ENCODE data around the gene DCUN1D4.
A peak's percentile ranks its signal among the peaks of the same experiment; 100 is the strongest.

DCUN1D4 gene

DNA sequence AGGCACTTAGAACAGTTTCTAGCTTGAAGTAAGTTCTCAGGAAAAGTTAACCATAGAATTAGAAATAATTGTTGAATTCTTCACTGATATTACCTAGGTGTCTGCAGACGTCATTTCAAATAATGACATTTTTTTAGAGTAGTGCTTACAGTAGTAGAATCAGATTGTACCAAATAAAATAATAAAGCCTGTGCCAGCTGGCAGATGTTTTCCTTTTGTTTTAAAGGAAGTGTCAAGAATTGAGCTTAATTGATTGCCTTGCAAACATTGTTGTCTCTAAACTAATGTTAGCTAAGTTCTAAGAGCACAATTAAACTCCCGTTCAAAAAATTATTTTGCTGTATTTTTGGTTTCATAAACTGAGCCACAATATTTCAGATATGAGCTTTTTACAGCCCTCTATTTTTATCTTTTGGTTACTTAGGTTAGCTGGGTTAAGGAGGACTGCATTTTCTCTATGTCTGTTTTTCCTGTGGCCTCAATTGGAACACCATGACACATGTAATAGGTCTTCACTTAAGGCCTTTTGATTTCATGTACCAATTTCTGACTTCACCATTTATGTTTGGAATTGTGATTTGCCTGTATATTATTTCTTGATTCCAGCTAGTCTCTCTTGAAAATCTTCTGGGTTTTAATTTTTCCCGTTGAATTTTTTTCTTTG is 64.2 kb downstream of the DCUN1D4 start:
- no peaks in the 10 kb centered on the region for H3K27me3 ChIP-seq (ENCODE audit: control insufficient read depth, low read length)
- H3K9me2 ChIP-seq (replicated peaks; ENCODE audit: control insufficient read depth, low read length), result no peaks in the 10 kb centered on the region
- TF ChIP-seq EZH2phosphoT487 (IDR thresholded peaks at IDR 0.05; ENCODE audit: borderline replicate concordance, low read length) (no peak), CTCF (IDR thresholded peaks at IDR 0.05; ENCODE audit: low read depth, low read length, poor library complexity, severe bottlenecking) (no peak)
- no peaks in the 10 kb centered on the region for H3F3A ChIP-seq (ENCODE audit: control insufficient read depth, insufficient read depth)
- H3K4me1 ChIP-seq (ENCODE audit: control insufficient read depth, low read length), result peaks cover 19% of the 10 kb centered on the region
- H3K4me3 ChIP-seq (ENCODE audit: low read length), result no peak overlapping the region
- H4K20me1 ChIP-seq (ENCODE audit: control insufficient read depth, insufficient read depth, low read depth, low read length), result no peaks in the 10 kb centered on the region
- H3K27ac ChIP-seq (ENCODE audit: low read depth, low read length), result no peak overlapping the region
- peaks cover 53% of the 10 kb centered on the region for H3K36me3 ChIP-seq (ENCODE audit: control insufficient read depth, low read length)
- H3K79me2 ChIP-seq (ENCODE audit: control insufficient read depth, low read length), result no peaks in the 10 kb centered on the region
- H3K9me3 ChIP-seq (ENCODE audit: control insufficient read depth, insufficient read depth, low read length), result no peaks in the 10 kb centered on the region
- H3K4me2 ChIP-seq (ENCODE audit: low read length), result peak overlapping the region; percentile 53; the same call in 1 of the 2 replicates

- H3K79me2 ChIP-seq (ENCODE audit: control insufficient read depth, low read length), result no peaks in the 10 kb centered on the region
- H3K27ac ChIP-seq (ENCODE audit: low read depth, low read length), result no peak overlapping the region
- peaks cover 68% of the 10 kb centered on the region for H3K36me3 ChIP-seq (ENCODE audit: control insufficient read depth, low read length)
Measured at GRCh38 chr4:51909236-51909703, 66.3 kb downstream of the DCUN1D4 start.

DNA sequence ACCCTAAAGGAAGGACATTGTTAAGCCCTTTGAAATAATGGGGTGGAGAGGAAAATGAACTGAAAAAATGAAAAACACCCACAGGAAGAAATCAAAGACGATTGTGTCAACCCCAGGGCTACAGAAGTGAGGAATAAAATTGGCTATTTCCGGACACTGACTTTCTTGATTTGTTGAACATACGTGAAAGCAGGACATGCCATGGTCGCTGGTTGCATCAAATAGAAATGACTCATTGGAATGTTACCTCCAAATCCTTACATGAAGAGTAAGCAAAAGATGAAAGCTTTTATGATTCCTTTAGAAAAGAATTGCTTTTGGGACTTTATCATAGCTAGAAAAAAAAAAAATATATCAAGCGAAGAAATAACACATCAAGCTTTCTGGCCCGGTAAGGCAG is 75.3 kb downstream of the DCUN1D4 start:
- H3K4me3 ChIP-seq (ENCODE audit: low read length), result no peak overlapping the region
- no peaks in the 10 kb centered on the region for H3K9me2 ChIP-seq (replicated peaks; ENCODE audit: control insufficient read depth, low read length)
- no peaks in the 10 kb centered on the region for H3K4me1 ChIP-seq (ENCODE audit: control insufficient read depth, low read length)
- no peaks in the 10 kb centered on the region for H3K27me3 ChIP-seq (ENCODE audit: control insufficient read depth, low read length)
- no peaks in the 10 kb centered on the region for H4K20me1 ChIP-seq (ENCODE audit: control insufficient read depth, insufficient read depth, low read depth, low read length)
- no peak overlapping the region for H3K4me2 ChIP-seq (ENCODE audit: low read length)
- peaks cover 21% of the 10 kb centered on the region for H3K36me3 ChIP-seq (ENCODE audit: control insufficient read depth, low read length)
- H3K79me2 ChIP-seq (ENCODE audit: control insufficient read depth, low read length), result no peaks in the 10 kb centered on the region
- H3F3A ChIP-seq (ENCODE audit: control insufficient read depth, insufficient read depth), result no peaks in the 10 kb centered on the region
- TF ChIP-seq EZH2phosphoT487 (IDR thresholded peaks at IDR 0.05; ENCODE audit: borderline replicate concordance, low read length), result no peak
- no peak for TF ChIP-seq CTCF (IDR thresholded peaks at IDR 0.05; ENCODE audit: low read depth, low read length, poor library complexity, severe bottlenecking)
- H3K27ac ChIP-seq (ENCODE audit: low read depth, low read length), result no peak overlapping the region
- no peaks in the 10 kb centered on the region for H3K9me3 ChIP-seq (ENCODE audit: control insufficient read depth, insufficient read depth, low read length)

More at GRCh38 chr4:51909236-51909703, 66.3 kb downstream of the DCUN1D4 start:
- Histone ChIP-seq H3K4me1 (ENCODE audit: control insufficient read depth, low read length) (peaks cover 19% of the 10 kb centered on the region), H3K4me3 (ENCODE audit: low read length) (no peak overlapping the region), H3K9me3 (ENCODE audit: control insufficient read depth, insufficient read depth, low read length) (no peaks in the 10 kb centered on the region), H3K9me2 (replicated peaks; ENCODE audit: control insufficient read depth, low read length) (no peaks in the 10 kb centered on the region), H3F3A (ENCODE audit: control insufficient read depth, insufficient read depth) (no peaks in the 10 kb centered on the region), H3K4me2 (ENCODE audit: low read length) (no peak overlapping the region), H3K27me3 (ENCODE audit: control insufficient read depth, low read length) (no peaks in the 10 kb centered on the region), H4K20me1 (ENCODE audit: control insufficient read depth, insufficient read depth, low read depth, low read length) (no peaks in the 10 kb centered on the region)
- TF ChIP-seq EZH2phosphoT487 (IDR thresholded peaks at IDR 0.05; ENCODE audit: borderline replicate concordance, low read length) (no peak), CTCF (IDR thresholded peaks at IDR 0.05; ENCODE audit: low read depth, low read length, poor library complexity, severe bottlenecking) (no peak)
